ENCODE results near the gene TBCD.

DNA sequence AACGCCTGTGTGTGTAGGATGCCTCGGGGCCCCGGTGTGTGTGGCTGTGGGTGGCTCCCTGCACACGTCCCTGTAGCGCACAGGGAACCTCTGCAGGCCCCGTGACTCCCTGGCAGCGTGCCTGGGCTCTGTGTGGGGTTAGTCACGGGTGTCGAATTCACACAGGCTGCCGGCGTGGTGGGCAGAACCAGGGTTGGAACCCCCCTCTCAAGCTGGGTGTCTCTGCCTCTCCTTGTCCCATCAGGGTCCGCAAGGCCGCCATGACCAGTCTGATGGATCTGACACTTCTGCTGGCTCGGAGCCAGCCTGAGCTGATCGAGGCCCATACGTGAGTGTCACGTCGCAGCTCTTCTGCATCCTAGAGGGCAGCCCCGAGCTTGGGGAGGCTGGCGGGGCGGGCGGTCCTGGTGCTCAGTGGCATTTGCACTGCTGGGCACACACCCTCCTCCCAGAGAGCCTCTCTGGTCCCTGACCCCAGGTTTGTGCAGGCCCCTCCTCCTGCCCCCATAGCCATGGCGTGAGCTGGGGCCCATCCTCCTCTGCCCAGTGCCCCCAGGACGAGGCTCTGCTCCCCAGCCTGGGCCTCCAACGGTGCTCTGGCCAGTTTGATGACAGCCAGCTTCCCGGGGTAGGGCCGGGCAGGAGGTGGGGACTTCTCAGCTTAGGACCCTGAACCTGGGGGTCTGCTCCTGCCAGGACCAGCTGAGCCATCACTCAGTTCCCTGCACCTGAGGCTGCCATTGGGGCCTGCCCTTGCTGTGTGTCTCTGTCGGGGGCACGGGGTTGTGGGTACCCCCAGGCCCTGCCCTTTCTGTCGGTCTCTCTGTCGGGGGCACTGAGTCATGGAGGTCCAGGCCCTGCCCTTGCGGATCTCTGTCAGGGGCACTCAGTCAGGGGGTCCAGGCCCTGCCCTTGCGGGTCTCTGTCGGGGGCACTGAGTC, 176.1 kb downstream of the TBCD start:
- TF ChIP-seq, protein P1, sequence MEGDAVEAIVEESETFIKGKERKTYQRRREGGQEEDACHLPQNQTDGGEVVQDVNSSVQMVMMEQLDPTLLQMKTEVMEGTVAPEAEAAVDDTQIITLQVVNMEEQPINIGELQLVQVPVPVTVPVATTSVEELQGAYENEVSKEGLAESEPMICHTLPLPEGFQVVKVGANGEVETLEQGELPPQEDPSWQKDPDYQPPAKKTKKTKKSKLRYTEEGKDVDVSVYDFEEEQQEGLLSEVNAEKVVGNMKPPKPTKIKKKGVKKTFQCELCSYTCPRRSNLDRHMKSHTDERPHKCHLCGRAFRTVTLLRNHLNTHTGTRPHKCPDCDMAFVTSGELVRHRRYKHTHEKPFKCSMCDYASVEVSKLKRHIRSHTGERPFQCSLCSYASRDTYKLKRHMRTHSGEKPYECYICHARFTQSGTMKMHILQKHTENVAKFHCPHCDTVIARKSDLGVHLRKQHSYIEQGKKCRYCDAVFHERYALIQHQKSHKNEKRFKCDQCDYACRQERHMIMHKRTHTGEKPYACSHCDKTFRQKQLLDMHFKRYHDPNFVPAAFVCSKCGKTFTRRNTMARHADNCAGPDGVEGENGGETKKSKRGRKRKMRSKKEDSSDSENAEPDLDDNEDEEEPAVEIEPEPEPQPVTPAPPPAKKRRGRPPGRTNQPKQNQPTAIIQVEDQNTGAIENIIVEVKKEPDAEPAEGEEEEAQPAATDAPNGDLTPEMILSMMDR (IDR thresholded peaks at IDR 0.05) = no peak
- TF ChIP-seq POLR2A (IDR thresholded peaks at IDR 0.05) = no peak
